Peyer's patch (tissue), 4 donors: ENCODE measurements around the gene ARPC1A. TPM values are rescaled to one million over a fixed set of nuclear protein-coding genes. Genes with fewer than 3 reads are reported as not detected.
A peak's percentile ranks its signal among the peaks of the same experiment; 100 is the strongest.

Experiments used
- DNase-seq, 3 donors: peaks; one replicate each; pipeline ENCODE4 v3.0.0-alpha.2; 2017 to 2019
- H3K27ac ChIP-seq, 4 donors: fragments of 200-600 bp; sonication (generic); one replicate each; pipeline ENCODE4 v1.5.1; 2016 to 2019
- H3K27me3 ChIP-seq, 2 donors: fragments of 200-600 bp; sonication (generic); one replicate each; pipeline ENCODE4 v1.5.1; 2019
- H3K36me3 ChIP-seq, 3 donors: fragments of 200-600 bp; sonication (generic); one replicate each; pipeline ENCODE4 v1.5.1; 2016 to 2019
- H3K4me1 ChIP-seq, 4 donors: fragments of 200-600 bp; sonication (generic); one replicate each; pipeline ENCODE4 v1.5.1; 2016 to 2019
- H3K4me3 ChIP-seq, 4 donors: fragments of 200-600 bp; sonication (generic); 1 replicate in 3 of 4; 2 replicates in 1 of 4; pipeline ENCODE4 v1.5.1; 2016 to 2019; ENCODE audit warnings: mild to moderate bottlenecking in 1 of 4
- H3K9me3 ChIP-seq, 4 donors: fragments of 200-600 bp; sonication (generic); one replicate each; pipeline ENCODE4 v1.5.1; 2016 to 2019; ENCODE audit warnings: mild to moderate bottlenecking in 1 of 4
- POLR2A ChIP-seq, 2 donors: fragments of 450-650 bp; IDR thresholded peaks; one replicate each; pipeline ENCODE4 v1.5.1; 2017; ENCODE audit warnings: antibody characterized with exemption in 2 of 2, mild to moderate bottlenecking in 2 of 2, moderate library complexity in 2 of 2
- total RNA-seq, 4 donors: library from RNA; depleted of rRNA; stranded (reverse); fragments of >200 nt; gene quantifications; one replicate each; pipeline ENCODE4 v1.1.0, GENCODE V29; 2016
- TF ChIP-seq, protein P1 (sequence below), 6 experiments: fragments of 450-650 bp in 4 of 6; fragments of 200-600 bp in 2 of 6; sonication (generic) in 1 of 6; IDR thresholded peaks; one replicate each; pipeline ENCODE4 v1.5.1; 2017 to 2019; ENCODE audit warnings: antibody characterized with exemption in 6 of 6, mild to moderate bottlenecking in 3 of 6, moderate library complexity in 1 of 6

The ARPC1A gene
- total RNA-seq, 4 donors from 2014 or later: 195 to 278 (median 225) TPM

DNA sequence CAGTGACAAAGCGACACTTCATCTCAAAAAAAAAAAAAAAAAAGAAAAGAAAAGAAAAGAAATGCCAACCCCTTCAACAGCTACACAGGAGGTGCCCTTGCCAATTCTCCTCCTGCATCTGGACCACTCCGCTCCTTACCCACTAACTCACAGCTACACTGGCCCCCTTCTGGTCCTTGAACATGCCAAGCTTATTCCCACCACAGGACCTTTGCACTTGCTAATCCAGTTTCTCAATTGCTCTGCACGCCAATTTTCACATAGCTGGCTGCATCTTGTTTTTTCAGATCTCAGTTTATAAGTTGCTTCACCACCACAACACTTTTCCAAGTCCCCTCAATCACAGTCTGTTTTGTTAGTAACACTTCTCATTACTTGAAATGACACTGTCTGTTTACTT, 77.2 kb downstream of the ARPC1A start:
- Histone ChIP-seq H3K9me3 (no peaks in the 10 kb centered on the region), H3K27me3 (no peaks in the 10 kb centered on the region), H3K36me3 (peaks cover 0 to 63% (median 0%) of the 10 kb centered on the region in 3 donors), H3K4me3 (no peak overlapping the region), H3K27ac (no peak overlapping the region), H3K4me1 (peaks cover 6 to 23% (median 14%) of the 10 kb centered on the region in 4 donors)
- DNase-seq: no peak
- TF ChIP-seq, protein P1, sequence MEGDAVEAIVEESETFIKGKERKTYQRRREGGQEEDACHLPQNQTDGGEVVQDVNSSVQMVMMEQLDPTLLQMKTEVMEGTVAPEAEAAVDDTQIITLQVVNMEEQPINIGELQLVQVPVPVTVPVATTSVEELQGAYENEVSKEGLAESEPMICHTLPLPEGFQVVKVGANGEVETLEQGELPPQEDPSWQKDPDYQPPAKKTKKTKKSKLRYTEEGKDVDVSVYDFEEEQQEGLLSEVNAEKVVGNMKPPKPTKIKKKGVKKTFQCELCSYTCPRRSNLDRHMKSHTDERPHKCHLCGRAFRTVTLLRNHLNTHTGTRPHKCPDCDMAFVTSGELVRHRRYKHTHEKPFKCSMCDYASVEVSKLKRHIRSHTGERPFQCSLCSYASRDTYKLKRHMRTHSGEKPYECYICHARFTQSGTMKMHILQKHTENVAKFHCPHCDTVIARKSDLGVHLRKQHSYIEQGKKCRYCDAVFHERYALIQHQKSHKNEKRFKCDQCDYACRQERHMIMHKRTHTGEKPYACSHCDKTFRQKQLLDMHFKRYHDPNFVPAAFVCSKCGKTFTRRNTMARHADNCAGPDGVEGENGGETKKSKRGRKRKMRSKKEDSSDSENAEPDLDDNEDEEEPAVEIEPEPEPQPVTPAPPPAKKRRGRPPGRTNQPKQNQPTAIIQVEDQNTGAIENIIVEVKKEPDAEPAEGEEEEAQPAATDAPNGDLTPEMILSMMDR (IDR thresholded peaks at IDR 0.05): no peak
- no peak for TF ChIP-seq POLR2A (IDR thresholded peaks at IDR 0.05)

DNA sequence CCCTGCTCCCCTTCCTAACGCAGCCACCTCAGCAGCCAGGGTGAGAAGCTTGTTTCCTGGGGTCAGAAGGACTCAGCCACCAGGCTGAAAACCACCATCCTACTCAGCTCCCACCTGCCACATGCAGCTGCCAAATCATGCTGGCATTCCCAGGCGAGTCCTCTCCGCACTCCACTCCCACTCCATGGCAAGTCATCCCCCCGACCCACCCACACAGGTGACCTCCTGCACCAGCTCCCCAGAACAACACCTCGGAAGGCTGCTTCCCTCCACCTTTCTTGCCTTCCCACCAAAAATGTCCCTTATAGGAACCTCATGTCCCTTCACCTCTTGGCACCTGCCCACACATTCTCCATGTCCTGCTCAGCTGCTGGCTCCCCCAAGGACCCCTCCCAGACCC, 78.1 kb downstream of the ARPC1A start:
- Histone ChIP-seq H3K9me3 (no peaks in the 10 kb centered on the region), H3K4me3 (no peak overlapping the region), H3K4me1 (peaks cover 6 to 23% (median 14%) of the 10 kb centered on the region in 4 donors), H3K27ac (no peak overlapping the region), H3K36me3 (peaks cover 0 to 54% (median 0%) of the 10 kb centered on the region in 3 donors), H3K27me3 (no peaks in the 10 kb centered on the region)
- no peak for DNase-seq
- TF ChIP-seq, protein P1 (IDR thresholded peaks at IDR 0.05): no peak
- TF ChIP-seq POLR2A (IDR thresholded peaks at IDR 0.05): no peak

DNA sequence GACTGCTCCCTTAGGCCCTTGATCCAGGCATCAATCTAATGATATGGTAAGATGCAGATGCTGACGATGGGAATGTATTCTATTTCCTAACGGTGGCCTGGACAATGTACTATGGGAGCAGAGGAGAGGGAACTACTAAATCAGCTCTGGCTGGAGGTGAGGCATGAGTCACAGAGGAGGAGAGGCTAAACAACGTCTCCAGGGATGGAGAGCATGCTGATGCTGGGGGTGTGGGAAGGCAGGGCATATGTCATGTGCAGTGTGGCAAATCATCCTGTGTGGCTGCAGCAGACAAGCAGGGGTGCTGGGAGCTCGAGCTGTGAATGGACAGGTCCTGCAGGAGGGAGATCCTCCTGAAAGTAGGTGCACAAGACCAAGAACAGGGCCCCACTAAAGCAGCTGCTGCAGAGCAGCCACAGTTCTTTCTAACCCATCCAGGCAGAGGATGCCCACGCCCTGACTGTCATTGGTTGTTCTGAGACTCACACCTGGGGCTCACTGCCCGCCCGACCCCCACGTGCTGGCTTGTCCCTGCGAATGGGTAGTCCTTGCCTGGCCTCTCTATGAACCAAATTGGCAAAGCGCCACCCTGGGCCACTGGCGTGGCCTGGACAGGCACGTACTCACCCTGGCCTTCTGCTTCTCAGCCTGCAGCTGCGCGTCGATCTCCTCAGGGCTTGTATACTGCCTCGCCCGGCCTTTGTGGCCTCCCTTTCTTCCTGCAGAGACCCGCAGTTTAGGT, 78.7 kb downstream of the ARPC1A start:
- TF ChIP-seq, protein P1 (IDR thresholded peaks at IDR 0.05): no peak
- TF ChIP-seq POLR2A (IDR thresholded peaks at IDR 0.05): no peak
- Histone ChIP-seq H3K36me3 (peaks cover 0 to 48% (median 0%) of the 10 kb centered on the region in 3 donors), H3K27me3 (no peaks in the 10 kb centered on the region), H3K4me1 (peaks cover 6 to 23% (median 14%) of the 10 kb centered on the region in 4 donors), H3K27ac (no peak overlapping the region), H3K4me3 (no peak overlapping the region), H3K9me3 (no peaks in the 10 kb centered on the region)
- no peak for DNase-seq

DNA sequence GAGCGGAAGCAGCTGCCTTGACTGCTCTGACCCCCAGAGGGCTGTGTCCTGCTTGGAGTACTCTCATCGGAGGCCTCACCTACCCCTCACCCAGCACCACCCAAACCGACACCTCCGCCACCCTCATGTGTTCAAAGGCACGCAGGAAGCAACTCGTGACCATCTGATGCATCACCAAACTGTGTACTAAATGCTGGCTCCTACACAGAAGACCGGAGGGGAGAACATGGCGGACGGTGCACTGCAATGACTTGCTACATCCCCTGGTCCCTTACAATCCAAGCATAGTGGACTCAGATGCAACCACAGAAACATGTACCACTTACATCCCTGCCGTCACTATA, 79.3 kb downstream of the ARPC1A start:
- peaks cover 0 to 42% (median 0%) of the 10 kb centered on the region in 3 donors for H3K36me3 ChIP-seq
- H3K9me3 ChIP-seq: no peaks in the 10 kb centered on the region
- H3K4me3 ChIP-seq: no peak overlapping the region
- H3K27ac ChIP-seq: no peak overlapping the region
- TF ChIP-seq, protein P1 (IDR thresholded peaks at IDR 0.05): no peak
- TF ChIP-seq POLR2A (IDR thresholded peaks at IDR 0.05): no peak
- no peak for DNase-seq
- peaks cover 6 to 28% (median 18%) of the 10 kb centered on the region in 4 donors for H3K4me1 ChIP-seq
- no peaks in the 10 kb centered on the region for H3K27me3 ChIP-seq

DNA sequence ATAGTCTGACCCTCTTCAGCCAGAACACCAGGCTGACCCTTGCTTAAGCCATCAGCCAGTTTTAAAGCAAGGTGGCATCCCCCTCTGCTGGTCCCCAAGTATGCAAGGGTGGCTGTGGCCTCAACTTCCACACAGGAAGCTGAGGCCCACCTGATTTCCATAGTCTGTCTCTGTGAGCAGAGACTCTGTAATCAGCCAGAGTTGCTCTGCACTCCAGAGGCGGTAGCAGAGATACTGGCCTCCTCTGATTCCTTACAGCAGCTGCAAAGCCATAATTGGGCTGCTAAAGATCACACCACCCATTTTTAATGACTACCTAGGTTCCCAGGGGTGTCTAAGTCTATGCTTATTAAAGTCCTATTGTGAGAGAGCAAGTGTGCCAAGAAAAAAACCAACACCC, 80.9 kb downstream of the ARPC1A start:
- Histone ChIP-seq H3K27me3 (no peaks in the 10 kb centered on the region), H3K4me3 (no peak overlapping the region), H3K4me1 (peaks cover 6 to 38% (median 19%) of the 10 kb centered on the region in 4 donors), H3K9me3 (no peaks in the 10 kb centered on the region), H3K27ac (no peak overlapping the region), H3K36me3 (peaks cover 0 to 40% (median under 1%) of the 10 kb centered on the region in 3 donors)
- peak in 1 of 3 donors; percentile 29 for DNase-seq
- TF ChIP-seq POLR2A (IDR thresholded peaks at IDR 0.05): no peak
- TF ChIP-seq, protein P1 (IDR thresholded peaks at IDR 0.05): no peak
